Activated naive CD8-positive, alpha-beta T cell treated with anti-CD3 and anti-CD28 coated beads, Interleukin-2, amount 10 ng/mL, durations not matched to agents 7 days and 5 days (primary cell): ENCODE measurements around the gene PITPNM1. TPM values are rescaled to one million over a fixed set of nuclear protein-coding genes. Genes with fewer than 3 reads are reported as not detected.
"Not testable (repeated sequence)": the region's sequence is repeated elsewhere in the genome, so short reads cannot be mapped to it uniquely, and the experiment has no call there.

Experiments used
- ATAC-seq: fragments of 150-1000 bp; cut with Tn5 transposase; one replicate; pipeline ENCODE4 v1.10.0; 2021; ENCODE audit warnings: low read depth, moderate library complexity
- POLR2A ChIA-PET: fragments of 350-600 bp; sonication (Branson Sonifier 250); formaldehyde crosslinking; loops from one replicate; lab custom pipeline; 2021; ENCODE audit warnings: antibody characterized with exemption; lab: Charles Lee
- DNase-seq: peaks from one replicate; pipeline ENCODE4 v3.0.0; 2021
- H3K27ac Mint-ChIP-seq: one replicate; pipeline ENCODE4 v1.8.0; 2022; ENCODE audit warnings: mild to moderate bottlenecking, mixed read lengths
- H3K27me3 Mint-ChIP-seq: one replicate; pipeline ENCODE4 v1.8.0; 2022; ENCODE audit warnings: mild to moderate bottlenecking, moderate library complexity, mixed read lengths
- H3K36me3 Mint-ChIP-seq: one replicate; pipeline ENCODE4 v1.8.0; 2021; ENCODE audit warnings: mild to moderate bottlenecking, mixed read lengths
- H3K4me1 Mint-ChIP-seq: one replicate; pipeline ENCODE4 v1.8.0; 2021; ENCODE audit warnings: mixed read lengths
- H3K4me3 Mint-ChIP-seq: one replicate; pipeline ENCODE4 v1.8.0; 2022; ENCODE audit warnings: mild to moderate bottlenecking, moderate library complexity, mixed read lengths
- H3K9me3 Mint-ChIP-seq: one replicate; pipeline ENCODE4 v1.8.0; 2021; ENCODE audit warnings: mixed read lengths
- total RNA-seq, 2 experiments: library from RNA; stranded (reverse); gene quantifications; one replicate each; pipeline ENCODE4 v1.2.3, GENCODE V29; 2021

Gene PITPNM1
- total RNA-seq, 2 experiments from 2014 or later: 125 to 132 TPM

DNA sequence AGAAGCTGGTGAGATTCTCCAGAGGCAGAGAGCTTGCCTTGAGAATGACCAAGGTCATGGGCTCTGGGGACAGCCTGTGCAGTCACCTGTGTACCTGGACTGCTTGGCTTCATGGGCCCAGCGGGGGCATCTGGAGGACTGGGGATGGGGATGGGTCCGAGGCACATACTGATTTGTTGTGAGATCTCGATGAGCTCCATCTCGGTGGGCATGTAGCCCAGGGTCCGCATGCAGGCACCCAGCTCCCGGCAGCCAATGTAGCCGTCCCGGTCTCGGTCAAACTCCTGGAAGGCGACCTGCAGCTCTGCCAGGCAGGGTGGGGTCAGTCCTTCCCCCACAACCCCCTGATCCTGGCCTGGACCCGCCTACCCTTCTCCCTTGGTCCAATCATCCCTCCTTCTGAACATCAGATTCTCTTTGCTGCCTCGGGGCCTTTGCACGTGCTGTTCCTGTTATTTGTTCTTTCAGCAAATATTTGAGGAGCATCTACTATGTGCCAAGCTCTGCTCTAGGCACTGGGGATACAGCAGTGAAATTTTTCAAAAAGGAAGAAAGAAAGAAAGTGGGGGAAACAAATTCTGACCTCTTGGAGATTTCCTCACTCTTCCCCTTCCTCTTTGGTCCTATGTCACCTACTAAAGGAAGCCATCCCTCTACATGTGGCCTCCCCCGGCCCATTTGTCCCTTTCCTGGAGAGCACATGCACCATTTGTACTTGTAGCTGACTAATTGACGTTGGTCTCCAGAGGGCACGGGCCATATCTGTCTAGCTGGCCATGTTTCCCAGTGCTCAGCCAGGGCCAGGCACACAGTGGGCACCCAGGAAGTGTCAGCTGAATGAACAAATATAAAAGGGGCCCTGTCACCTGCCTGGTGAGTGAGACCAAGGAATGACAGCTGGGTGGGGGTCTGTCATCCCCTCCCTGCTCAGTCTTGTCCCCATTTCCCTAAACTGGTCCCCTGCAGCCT, 16.0 kb upstream of the PITPNM1 start:
- no peak for ATAC-seq
- H3K36me3 Mint-ChIP-seq: no peaks in the 10 kb centered on the region
- no peaks in the 10 kb centered on the region for H3K4me1 Mint-ChIP-seq
- POLR2A ChIA-PET: no interaction called here
- H3K27me3 Mint-ChIP-seq: no peaks in the 10 kb centered on the region
- no peaks in the 10 kb centered on the region for H3K9me3 Mint-ChIP-seq
- DNase-seq: no peak
- no peak overlapping the region for H3K27ac Mint-ChIP-seq
- H3K4me3 Mint-ChIP-seq: no peak overlapping the region

DNA sequence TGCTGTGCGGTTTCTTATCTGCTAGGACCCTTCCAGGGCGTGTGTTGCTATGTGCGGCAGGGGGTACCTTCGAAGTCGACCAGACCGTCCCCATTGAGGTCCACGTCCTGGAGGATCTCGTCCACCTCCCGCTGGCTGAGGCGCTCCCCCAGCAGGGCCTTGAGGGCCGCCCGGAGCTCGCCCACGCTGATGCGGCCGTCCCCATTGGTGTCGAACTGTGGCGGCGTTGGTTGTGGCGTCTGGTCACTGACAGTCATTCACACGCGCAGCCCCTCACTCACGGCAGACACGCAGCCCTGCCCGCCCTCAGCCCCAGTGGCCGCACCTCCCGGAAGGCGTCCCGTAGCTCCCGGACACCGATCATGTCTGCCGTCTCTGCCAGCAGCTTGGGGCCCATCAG, 14.6 kb upstream of the PITPNM1 start:
- ATAC-seq (no peak), DNase-seq (no peak)
- no peak overlapping the region for H3K27ac Mint-ChIP-seq
- H3K27me3 Mint-ChIP-seq: peaks cover 9% of the 10 kb centered on the region
- H3K4me3 Mint-ChIP-seq: no peak overlapping the region
- no peaks in the 10 kb centered on the region for H3K36me3 Mint-ChIP-seq
- POLR2A ChIA-PET: no interaction called here
- no peaks in the 10 kb centered on the region for H3K9me3 Mint-ChIP-seq
- no peaks in the 10 kb centered on the region for H3K4me1 Mint-ChIP-seq

DNA sequence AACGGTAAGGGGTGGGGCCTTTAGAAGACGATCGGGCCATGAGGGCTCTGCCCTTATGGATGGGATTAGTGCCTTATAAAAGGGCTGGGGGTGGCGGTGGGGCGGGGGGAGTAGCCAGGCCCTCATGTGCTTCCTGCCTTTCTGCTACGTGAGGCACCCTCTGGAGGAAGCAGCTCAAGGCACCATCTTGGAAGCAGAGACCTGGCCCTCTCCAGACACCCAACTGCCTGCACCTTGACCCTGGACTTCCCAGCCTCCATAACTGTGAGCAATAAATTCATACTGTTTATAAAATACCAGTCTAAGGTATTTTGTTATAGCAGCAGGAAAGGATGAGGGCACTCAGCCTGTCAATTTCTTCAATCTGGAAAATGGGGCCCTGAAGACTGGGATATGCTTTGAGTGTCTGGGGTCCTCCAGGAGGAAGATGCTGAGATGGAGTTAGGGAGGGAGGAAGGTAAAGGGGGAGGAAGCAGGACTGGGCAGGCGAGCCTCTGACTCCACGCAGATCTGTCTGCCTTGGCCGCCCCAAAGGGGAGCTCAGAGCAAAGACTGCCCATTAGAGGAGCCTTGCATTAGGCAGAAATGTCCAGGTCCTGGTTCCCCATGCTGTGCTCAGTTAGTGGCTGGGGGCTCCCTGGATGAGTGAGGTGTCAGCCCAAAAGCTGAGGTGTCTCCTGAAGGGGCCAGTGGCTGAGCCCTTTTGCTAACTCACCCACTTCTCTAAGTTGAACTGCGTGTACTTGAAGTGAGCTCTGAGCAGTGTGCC, 12.8 kb upstream of the PITPNM1 start:
- DNase-seq (no peak), ATAC-seq (no peak)
- POLR2A ChIA-PET: no interaction called here
- H3K27me3 Mint-ChIP-seq: peaks cover 17% of the 10 kb centered on the region
- no peaks in the 10 kb centered on the region for H3K9me3 Mint-ChIP-seq
- no peak overlapping the region for H3K27ac Mint-ChIP-seq
- no peaks in the 10 kb centered on the region for H3K4me1 Mint-ChIP-seq
- no peak overlapping the region for H3K4me3 Mint-ChIP-seq
- no peaks in the 10 kb centered on the region for H3K36me3 Mint-ChIP-seq

DNA sequence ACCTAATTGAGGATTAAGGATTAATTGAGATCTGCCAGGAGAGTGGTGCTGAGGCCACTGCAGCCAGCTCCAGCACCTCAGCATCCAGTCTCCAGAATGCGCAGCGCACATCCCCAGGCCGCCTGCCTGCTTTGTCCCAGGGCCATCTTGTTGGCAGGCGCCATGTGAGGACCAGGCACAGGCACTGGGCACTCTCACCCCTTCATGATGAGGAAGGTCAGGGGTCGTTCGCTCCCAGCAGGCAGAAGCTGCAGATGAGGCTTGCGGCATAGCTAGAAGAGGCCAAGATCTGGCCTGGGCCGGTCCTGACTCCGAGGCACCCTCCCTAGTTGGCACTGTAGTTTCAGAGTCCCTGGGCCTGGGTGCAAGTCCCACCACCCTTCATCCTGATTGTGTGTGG, 11.6 kb upstream of the PITPNM1 start:
- H3K36me3 Mint-ChIP-seq: no peaks in the 10 kb centered on the region
- H3K9me3 Mint-ChIP-seq: no peaks in the 10 kb centered on the region
- no peak overlapping the region for H3K27ac Mint-ChIP-seq
- H3K4me3 Mint-ChIP-seq: no peak overlapping the region
- no peak for DNase-seq
- H3K4me1 Mint-ChIP-seq: no peaks in the 10 kb centered on the region
- POLR2A ChIA-PET: no interaction called here
- ATAC-seq: no peak
- H3K27me3 Mint-ChIP-seq: peaks cover 17% of the 10 kb centered on the region

DNA sequence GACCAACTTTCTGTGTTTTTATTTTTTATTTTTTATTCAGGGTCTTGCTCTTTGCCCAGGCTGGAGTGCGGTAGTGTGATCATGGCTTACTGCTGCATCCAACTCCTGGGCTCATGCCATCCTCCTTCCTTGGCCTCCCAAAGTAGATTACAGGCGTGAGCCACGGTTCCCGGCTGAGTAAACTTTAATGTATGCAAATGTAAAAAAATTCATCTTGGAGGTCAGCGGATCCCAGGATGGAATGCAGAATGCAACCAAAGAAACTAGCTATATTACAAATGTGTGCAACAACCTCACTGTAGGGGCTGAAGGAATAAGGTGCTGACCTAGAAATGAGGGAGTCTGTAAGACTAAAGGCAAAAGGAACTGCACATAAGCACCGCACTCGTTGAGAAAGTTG, 9.0 kb upstream of the PITPNM1 start:
- Mint-ChIP-seq H3K4me1 (peaks cover 5% of the 10 kb centered on the region), H3K27ac (no peak overlapping the region), H3K36me3 (no peaks in the 10 kb centered on the region), H3K27me3 (peaks cover 31% of the 10 kb centered on the region), H3K4me3 (no peak overlapping the region), H3K9me3 (no peaks in the 10 kb centered on the region)
- ATAC-seq (no peak), DNase-seq (no peak)
- POLR2A ChIA-PET: no interaction called here

DNA sequence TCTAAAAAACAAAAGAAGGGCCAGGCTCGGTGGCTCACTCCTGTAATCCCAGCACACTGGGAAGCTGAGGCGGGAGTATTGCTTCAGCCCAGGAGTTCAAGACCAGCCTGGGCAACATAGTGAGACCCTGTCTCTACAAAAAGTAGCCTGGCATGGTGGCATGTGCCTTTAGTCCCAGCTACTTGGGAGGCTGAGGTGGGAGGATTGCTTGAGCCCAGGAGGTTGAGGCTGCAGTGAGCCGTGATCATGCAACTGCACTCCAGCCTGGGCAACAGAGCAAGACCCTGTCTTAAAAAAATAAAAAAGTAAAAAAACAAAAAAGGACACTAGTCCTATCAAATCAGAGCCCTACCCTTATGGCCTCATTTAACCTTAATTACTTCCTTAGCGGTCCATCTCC, 6.4 kb upstream of the PITPNM1 start:
- H3K4me3 Mint-ChIP-seq, DNase-seq, H3K27ac Mint-ChIP-seq, POLR2A ChIA-PET, H3K9me3 Mint-ChIP-seq, ATAC-seq, H3K36me3 Mint-ChIP-seq: not testable (repeated sequence)
- Mint-ChIP-seq H3K4me1 (peaks cover 15% of the 10 kb centered on the region), H3K27me3 (peaks cover 31% of the 10 kb centered on the region)

DNA sequence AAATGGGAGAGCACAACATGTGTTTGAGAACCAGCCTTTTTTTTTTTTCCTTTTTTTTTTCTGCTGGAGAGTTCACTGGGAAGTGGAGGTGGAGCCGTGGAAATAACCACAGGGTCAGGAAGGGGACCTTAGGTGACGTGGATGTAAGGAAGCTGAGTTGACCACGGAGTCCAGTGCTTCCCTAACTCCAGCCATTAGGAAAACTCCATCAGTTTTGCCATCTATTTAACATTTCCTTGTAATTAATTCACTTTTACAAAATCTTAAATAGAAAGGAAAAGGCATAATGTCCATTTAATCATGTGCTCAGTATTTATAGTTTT, 4.8 kb upstream of the PITPNM1 start:
- Mint-ChIP-seq H3K27ac (no peak overlapping the region), H3K4me1 (peaks cover 23% of the 10 kb centered on the region), H3K27me3 (peaks cover 23% of the 10 kb centered on the region), H3K9me3 (no peaks in the 10 kb centered on the region), H3K4me3 (no peak overlapping the region), H3K36me3 (peaks cover 5% of the 10 kb centered on the region)
- POLR2A ChIA-PET: no interaction called here
- DNase-seq: no peak
- no peak for ATAC-seq

DNA sequence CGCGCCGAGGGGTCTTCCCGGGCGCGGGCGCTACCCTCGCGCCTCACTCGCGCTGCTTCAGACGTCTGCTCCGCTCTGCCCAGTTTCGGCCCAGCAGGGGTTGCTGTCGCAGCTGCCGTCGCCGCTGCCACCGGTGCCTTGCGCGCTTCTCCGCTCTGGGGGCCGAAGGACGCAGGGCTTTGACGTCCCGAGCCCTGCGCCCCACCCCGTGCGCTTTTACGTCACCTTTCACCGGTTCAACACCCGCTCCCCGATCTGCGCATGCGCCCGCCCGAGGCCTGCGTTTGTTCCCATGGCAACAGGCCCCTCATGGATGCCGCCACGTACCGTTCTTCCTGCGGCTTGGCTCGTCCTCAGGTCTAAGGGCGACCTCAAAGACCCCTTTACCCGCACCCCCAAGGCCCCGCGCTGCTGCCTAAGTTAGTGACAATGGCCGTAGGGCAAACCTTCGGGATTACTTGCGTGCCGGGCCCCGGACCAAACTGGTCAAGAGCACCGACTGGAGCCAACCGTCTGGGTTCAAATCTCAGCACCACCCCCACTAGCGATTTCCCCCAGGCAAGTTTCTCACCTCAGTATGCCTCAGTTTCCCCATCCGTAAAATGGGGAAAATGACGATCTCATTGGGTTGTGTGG, 3.4 kb upstream of the PITPNM1 start:
- Mint-ChIP-seq H3K4me1 (peaks cover 24% of the 10 kb centered on the region), H3K9me3 (no peaks in the 10 kb centered on the region), H3K27me3 (peaks cover 14% of the 10 kb centered on the region), H3K36me3 (peaks cover 5% of the 10 kb centered on the region), H3K27ac (peak overlapping the region; percentile 85), H3K4me3 (peak overlapping the region; percentile 93)
- DNase-seq: peak; percentile 99
- peak; percentile 41 for ATAC-seq
- POLR2A ChIA-PET: interaction anchor here (1.0 to 1.6 kb wide), 5 partner anchors 25 to 117 kb away, joined by 4 to 9 read pairs (median 5); partner anchors contain the start of genes AIP, PPP1CA, RPS6KB2 and TBC1D10C

DNA sequence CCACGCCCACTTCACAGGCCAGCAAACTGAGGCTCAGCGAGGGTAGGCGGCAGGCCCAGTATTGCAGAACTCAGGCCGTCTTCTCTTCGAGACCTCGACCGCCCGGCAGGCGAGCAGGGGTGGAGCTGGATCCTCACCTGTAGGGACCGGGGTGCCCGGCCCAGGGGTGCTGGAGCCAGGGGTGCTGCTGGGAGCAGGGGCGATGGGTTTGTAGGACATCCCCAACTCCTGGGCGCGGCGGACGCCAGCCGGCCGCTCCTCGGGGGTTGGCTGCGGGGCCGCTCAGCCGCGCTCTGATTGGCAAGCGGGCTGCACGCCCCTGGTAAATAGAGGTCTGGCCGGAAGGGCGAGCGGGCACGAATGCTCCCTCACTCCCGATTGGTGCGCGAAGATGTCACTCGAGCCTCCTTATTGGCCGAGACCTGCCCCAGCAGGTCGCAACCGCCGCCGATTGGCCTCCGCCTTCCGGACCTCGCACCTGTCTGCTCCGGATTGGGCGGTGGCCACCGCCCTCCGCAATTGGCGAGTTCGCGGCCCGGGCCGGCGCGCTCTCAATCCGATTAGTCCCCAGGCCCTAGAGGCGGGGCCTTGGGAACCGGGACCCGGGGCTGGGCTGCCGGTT, 2.8 kb upstream of the PITPNM1 start, which contains the start of gene CDK2AP2:
Gene CDK2AP2, minus strand, starts transcription at position 299 of the 622 bp plus-strand sequence. Its CDS starts 80 bp downstream, at position 219.
- H3K27me3 Mint-ChIP-seq: peaks cover 14% of the 10 kb centered on the region
- DNase-seq (peak; percentile 94), ATAC-seq (peak; percentile 82)
- peaks cover 7% of the 10 kb centered on the region for H3K36me3 Mint-ChIP-seq
- peak within 1 kb of the TSS; percentile 94 for H3K27ac Mint-ChIP-seq
- peak within 1 kb of the TSS; percentile 93 for H3K4me3 Mint-ChIP-seq
- peaks cover 28% of the 10 kb centered on the region for H3K4me1 Mint-ChIP-seq
- POLR2A ChIA-PET: interaction anchor here (0.9 to 1.6 kb wide), 8 partner anchors 25 to 117 kb away, joined by 3 to 9 read pairs (median 4); partner anchors contain the start of genes AIP, PPP1CA, PTPRCAP and RPS6KB2
- no peaks in the 10 kb centered on the region for H3K9me3 Mint-ChIP-seq

DNA sequence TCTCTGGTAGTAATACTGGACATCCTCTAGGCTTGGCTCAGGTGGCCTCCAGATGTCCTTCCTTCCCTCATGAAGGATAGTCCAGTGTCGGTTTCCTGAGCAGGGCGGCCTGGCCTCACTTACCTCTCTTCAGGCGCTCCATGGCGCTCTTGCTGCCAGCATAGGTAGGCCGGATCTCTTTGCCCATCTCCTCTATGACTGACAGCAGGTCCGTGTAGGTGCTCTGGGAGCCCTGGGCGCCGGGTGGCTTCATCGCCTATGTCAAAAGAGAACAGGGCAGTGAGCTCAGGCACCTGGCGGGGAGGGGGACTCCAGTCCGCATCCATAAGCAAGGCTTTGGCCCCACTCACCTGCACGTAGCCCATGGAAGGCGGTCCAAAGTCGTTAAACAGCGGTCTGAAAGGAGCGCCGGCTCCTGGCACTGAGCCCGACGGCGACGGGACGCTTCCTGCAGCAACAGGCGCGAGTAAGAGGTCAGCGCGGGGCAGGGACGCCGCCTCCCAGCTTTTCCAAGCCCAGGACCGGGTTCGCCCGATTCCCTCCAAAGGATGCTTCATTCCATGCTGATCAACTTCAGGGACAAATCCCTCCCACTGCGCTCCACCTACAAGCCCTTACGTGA, 2.2 kb upstream of the PITPNM1 start:
- Mint-ChIP-seq H3K36me3 (peaks cover 9% of the 10 kb centered on the region), H3K4me3 (peak overlapping the region; percentile 93), H3K27me3 (peaks cover 14% of the 10 kb centered on the region), H3K4me1 (peaks cover 33% of the 10 kb centered on the region), H3K27ac (peak overlapping the region; percentile 94), H3K9me3 (no peaks in the 10 kb centered on the region)
- POLR2A ChIA-PET: interaction anchor here (0.9 to 1.6 kb wide), 8 partner anchors 24 to 116 kb away, joined by 3 to 9 read pairs (median 4); partner anchors contain the start of genes AIP, PPP1CA, PTPRCAP and RPS6KB2
- no peak for ATAC-seq
- DNase-seq: no peak

DNA sequence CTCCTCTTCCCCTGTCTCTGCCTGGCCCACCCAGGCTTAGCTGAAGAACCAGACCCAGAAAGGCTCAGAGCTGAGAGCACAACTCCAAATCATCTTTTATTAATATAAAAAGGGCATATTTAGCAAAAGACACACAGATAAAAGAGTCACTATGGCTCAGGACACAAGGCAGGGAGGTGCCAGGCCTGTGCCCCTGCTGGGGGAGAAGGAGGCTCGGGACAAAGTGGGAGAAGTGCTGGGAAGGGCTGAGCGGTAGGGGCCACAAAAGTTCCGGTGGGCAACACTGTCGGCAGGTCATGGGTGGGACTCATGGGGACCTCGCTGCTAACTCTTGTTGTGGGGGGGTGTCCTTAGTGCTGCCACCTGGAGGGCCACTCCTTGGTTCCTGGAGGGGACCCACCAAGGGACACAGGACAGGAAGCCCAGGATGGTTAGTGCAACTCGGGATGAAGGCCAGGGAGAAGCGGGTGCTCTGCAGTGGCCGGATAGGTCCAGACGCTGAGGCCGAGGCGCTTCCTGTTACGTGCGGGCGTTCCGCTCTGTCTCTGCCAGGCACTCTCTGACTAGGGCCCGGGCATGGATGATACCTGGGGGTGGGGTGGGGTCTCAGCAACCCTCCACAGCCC, 1.4 kb upstream of the PITPNM1 start:
- DNase-seq: no peak
- POLR2A ChIA-PET: interaction anchor here (1.1 to 2.8 kb wide), 6 partner anchors 69 to 115 kb away, joined by 4 to 39 read pairs (median 9); partner anchors contain the start of genes PPP1CA, PTPRCAP and TBC1D10C
- Mint-ChIP-seq H3K27me3 (peaks cover 12% of the 10 kb centered on the region), H3K9me3 (no peaks in the 10 kb centered on the region), H3K4me3 (peak overlapping the region; percentile 93), H3K36me3 (peaks cover 9% of the 10 kb centered on the region), H3K27ac (peak overlapping the region; percentile 94), H3K4me1 (peaks cover 33% of the 10 kb centered on the region)
- no peak for ATAC-seq
